H9 (cell line): ENCODE data around the gene NEIL1. TPM values are rescaled to one million over a fixed set of nuclear protein-coding genes. Genes with fewer than 3 reads are reported as not detected.

Experiments used
- DNase-seq: peaks from one replicate; pipeline ENCODE4 v3.0.0-alpha.2; 2017
- H2AFZ ChIP-seq: one replicate; pipeline ENCODE4 v1.6.1; 2013; ENCODE audit warnings: mild to moderate bottlenecking, low read length, control low read depth, moderate library complexity
- H2AK5ac ChIP-seq: 2 replicates; pipeline ENCODE4 v1.6.1; 2013; ENCODE audit warnings: low read length, control low read depth, mixed read lengths; ENCODE audit not compliant: insufficient read length
- H2BK120ac ChIP-seq: one replicate; pipeline ENCODE4 v1.6.1; 2013; ENCODE audit warnings: low read depth, mild to moderate bottlenecking, low read length, control low read depth, inconsistent platforms; ENCODE audit not compliant: poor library complexity, severe bottlenecking
- H2BK12ac ChIP-seq: 2 replicates; pipeline ENCODE4 v1.6.1; 2013; ENCODE audit warnings: low read length, control low read depth, mixed read lengths, low read depth; ENCODE audit not compliant: insufficient read length
- H2BK15ac ChIP-seq: 2 replicates; pipeline ENCODE4 v1.6.1; 2013; ENCODE audit warnings: low read depth, low read length, control low read depth
- H2BK20ac ChIP-seq: one replicate; pipeline ENCODE4 v1.6.1; 2013; ENCODE audit warnings: low read depth, mild to moderate bottlenecking, low read length, control low read depth, inconsistent platforms; ENCODE audit not compliant: poor library complexity, severe bottlenecking
- H2BK5ac ChIP-seq: 2 replicates; pipeline ENCODE4 v1.6.1; 2013; ENCODE audit warnings: low read length, control low read depth, mixed read lengths; ENCODE audit not compliant: insufficient read length
- H3K14ac ChIP-seq: 2 replicates; pipeline ENCODE4 v1.6.1; 2013; ENCODE audit warnings: low read length, control low read depth; ENCODE audit not compliant: insufficient read depth
- H3K18ac ChIP-seq: 2 replicates; pipeline ENCODE4 v1.6.1; 2013; ENCODE audit warnings: low read depth, mild to moderate bottlenecking, mixed read lengths, low read length, control low read depth; ENCODE audit not compliant: insufficient read length
- H3K23ac ChIP-seq: 2 replicates; pipeline ENCODE4 v1.6.1; 2013; ENCODE audit warnings: low read length, control low read depth, mixed read lengths, low read depth; ENCODE audit not compliant: insufficient read length
- H3K23me2 ChIP-seq: 2 replicates; pipeline ENCODE4 v1.6.1; 2013; ENCODE audit warnings: low read depth, mild to moderate bottlenecking, mixed read lengths, low read length, control low read depth; ENCODE audit not compliant: insufficient read length, poor library complexity, severe bottlenecking
- H3K27ac ChIP-seq: 2 replicates; pipeline ENCODE4 v1.5.1; 2013; ENCODE audit warnings: low read length, control low read depth, mixed read lengths, low read depth; ENCODE audit not compliant: insufficient read length
- H3K27me3 ChIP-seq: 2 replicates; pipeline ENCODE4 v1.6.1; 2013; ENCODE audit warnings: low read length, control low read depth, inconsistent platforms; ENCODE audit not compliant: insufficient read depth
- H3K4ac ChIP-seq: 2 replicates; pipeline ENCODE4 v1.6.1; 2013; ENCODE audit warnings: low read depth, mild to moderate bottlenecking, control low read depth, inconsistent platforms, low read length, moderate library complexity
- H3K4me1 ChIP-seq: 2 replicates; pipeline ENCODE4 v1.6.1; 2013; ENCODE audit warnings: low read length, control low read depth, inconsistent platforms; ENCODE audit not compliant: insufficient read depth
- H3K4me2 ChIP-seq: 2 replicates; pipeline ENCODE4 v1.6.1; 2013; ENCODE audit warnings: low read length, control low read depth, mixed read lengths; ENCODE audit not compliant: insufficient read length, insufficient read depth
- H3K56ac ChIP-seq: 2 replicates; pipeline ENCODE4 v1.6.1; 2013; ENCODE audit warnings: low read depth, mild to moderate bottlenecking, mixed read lengths, low read length, control low read depth; ENCODE audit not compliant: insufficient read length
- H3K79me1 ChIP-seq: 2 replicates; pipeline ENCODE4 v1.6.1; 2013; ENCODE audit warnings: low read depth, mild to moderate bottlenecking, moderate library complexity, low read length, control low read depth, inconsistent platforms; ENCODE audit not compliant: insufficient read depth, poor library complexity, severe bottlenecking
- H3K79me2 ChIP-seq: 2 replicates; pipeline ENCODE4 v1.6.1; 2013; ENCODE audit warnings: low read length, control low read depth, inconsistent platforms; ENCODE audit not compliant: insufficient read depth
- H3K9ac ChIP-seq: 2 replicates; pipeline ENCODE4 v1.6.1; 2013; ENCODE audit warnings: low read length, control low read depth, mixed read lengths; ENCODE audit not compliant: insufficient read length; ENCODE audit errors: extremely low read depth
- H3K9me3 ChIP-seq: one replicate; pipeline ENCODE4 v1.6.1; 2013; ENCODE audit warnings: low read depth, low read length, inconsistent platforms; ENCODE audit not compliant: control insufficient read depth
- H3T11ph ChIP-seq: one replicate; pipeline ENCODE4 v1.6.1; 2013; ENCODE audit warnings: mild to moderate bottlenecking, low read length, control low read depth, inconsistent platforms
- H4K20me1 ChIP-seq: one replicate; pipeline ENCODE4 v1.6.1; 2013; ENCODE audit not compliant: control insufficient read depth, insufficient read length, insufficient read depth
- H4K5ac ChIP-seq: 2 replicates; pipeline ENCODE4 v1.6.1; 2013; ENCODE audit warnings: low read depth, mild to moderate bottlenecking, mixed read lengths, low read length, control low read depth; ENCODE audit not compliant: insufficient read length
- H4K8ac ChIP-seq: replicated peaks from 2 replicates; pipeline ENCODE4 v1.6.1; 2013; ENCODE audit warnings: low read length, control low read depth, mixed read lengths, low read depth; ENCODE audit not compliant: insufficient read length
- H4K91ac ChIP-seq: 2 replicates; pipeline ENCODE4 v1.6.1; 2013; ENCODE audit warnings: low read depth, mild to moderate bottlenecking, moderate library complexity, mixed read lengths, low read length, control low read depth; ENCODE audit not compliant: insufficient read length
- H3K27ac Mint-ChIP-seq, 3 experiments: 2 replicates in 2 of 3; 3 replicates in 1 of 3; pipeline ENCODE4 v1.8.0; 2020 to 2021; ENCODE audit warnings: mixed read lengths in 3 of 3, mild to moderate bottlenecking in 1 of 3, moderate library complexity in 1 of 3
- H3K27me3 Mint-ChIP-seq: 2 replicates; pipeline ENCODE4 v1.8.0; 2021; ENCODE audit warnings: low read depth, mild to moderate bottlenecking, moderate library complexity, mixed read lengths
- H3K36me3 Mint-ChIP-seq, 3 experiments: 2 replicates in 2 of 3; 3 replicates in 1 of 3; pipeline ENCODE4 v1.8.0; 2020 to 2021; ENCODE audit warnings: low read depth in 3 of 3, mixed read lengths in 3 of 3; ENCODE audit not compliant: insufficient read depth in 1 of 3
- H3K4me1 Mint-ChIP-seq, 2 experiments: 2 replicates each; pipeline ENCODE4 v1.8.0; 2020; ENCODE audit warnings: mixed read lengths in 2 of 2
- H3K4me3 Mint-ChIP-seq, 2 experiments: 2 replicates in 1 of 2; 3 replicates in 1 of 2; pipeline ENCODE4 v1.8.0; 2020 to 2021; ENCODE audit warnings: mild to moderate bottlenecking in 2 of 2, mixed read lengths in 2 of 2, moderate library complexity in 1 of 2
- H3K9me3 Mint-ChIP-seq, 2 experiments: 2 replicates in 1 of 2; 3 replicates in 1 of 2; pipeline ENCODE4 v1.8.0; 2020; ENCODE audit warnings: mild to moderate bottlenecking in 2 of 2, mixed read lengths in 2 of 2, moderate library complexity in 1 of 2
- CTCF ChIP-seq: fragments of 200-600 bp; sonication (generic); conservative IDR thresholded peaks from 3 replicates; pipeline ENCODE4 v1.8.0; 2021; ENCODE audit warnings: antibody characterized with exemption, mild to moderate bottlenecking
- WGBS: extraction: QIAGEN DNeasy Blood & Tissue Kit; methylation state at CpG from one replicate; pipeline ENCODE4 v1.1.7; 2013; ENCODE audit warnings: missing lambda C conversion rate, low lambda C conversion rate, mixed read lengths; ENCODE audit not compliant: insufficient read length; ENCODE audit errors: extremely low coverage; 5-methylcytosine and 5-hydroxymethylcytosine counted together
- total RNA-seq: library from RNA; stranded (reverse); gene quantifications from 2 replicates; pipeline ENCODE4 v1.2.1, GENCODE V29; 2021

NEIL1 gene
- total RNA-seq, 1 experiment from 2014 or later = 16.5 TPM

DNA sequence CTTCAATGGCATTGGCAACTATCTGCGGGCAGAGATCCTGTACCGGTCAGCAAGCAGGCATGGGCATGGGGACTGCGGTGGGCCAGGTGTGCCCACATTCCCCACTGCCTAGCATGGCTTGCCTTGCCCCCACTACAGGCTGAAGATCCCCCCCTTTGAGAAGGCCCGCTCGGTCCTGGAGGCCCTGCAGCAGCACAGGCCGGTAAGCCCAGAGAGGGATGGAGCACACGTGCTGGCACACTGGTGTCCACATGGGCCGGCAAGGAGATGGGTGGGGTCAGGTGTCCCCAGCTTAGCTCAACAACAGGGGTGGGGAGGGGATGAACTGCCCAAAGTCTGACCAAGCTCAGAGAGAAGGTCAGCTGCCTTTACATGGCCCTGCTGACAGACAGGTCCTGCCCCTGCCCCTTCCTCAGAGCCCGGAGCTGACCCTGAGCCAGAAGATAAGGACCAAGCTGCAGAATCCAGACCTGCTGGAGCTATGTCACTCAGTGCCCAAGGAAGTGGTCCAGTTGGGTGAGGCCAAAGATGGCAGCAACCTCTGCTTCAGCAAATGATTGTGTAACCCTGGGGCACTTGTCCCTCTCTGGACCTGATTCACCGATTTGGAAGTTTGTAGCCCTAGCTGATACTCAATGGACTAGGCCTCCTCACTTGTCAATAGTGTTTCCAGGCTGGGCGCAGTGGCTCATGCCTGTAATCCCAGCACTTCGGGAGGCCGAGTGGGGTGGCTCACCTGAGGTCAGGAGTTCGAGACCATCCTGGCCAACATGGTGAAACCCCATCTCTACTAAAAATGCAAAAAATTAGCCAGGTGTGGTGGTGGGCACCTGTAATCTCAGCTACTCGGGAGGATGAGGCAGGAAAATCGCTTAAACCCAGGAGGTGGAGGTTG lies 5.6 kb downstream of the NEIL1 start:
- Histone ChIP-seq H3K9me3 (no peaks in the 10 kb centered on the region), H2AFZ (no peak overlapping the region), H3K79me1 (no peaks in the 10 kb centered on the region), H2AK5ac (no peak overlapping the region), H3K79me2 (no peaks in the 10 kb centered on the region), H3K27ac (no peak overlapping the region), H4K5ac (no peak overlapping the region), H3K56ac (no peak overlapping the region), H2BK15ac (no peak overlapping the region), H2BK12ac (no peak overlapping the region), H2BK120ac (no peak overlapping the region), H3K23ac (no peak overlapping the region), H4K8ac (no peak overlapping the region), H2BK5ac (no peak overlapping the region), H2BK20ac (no peak overlapping the region), H3K18ac (no peak overlapping the region), H3K14ac (no peak overlapping the region), H3K4me1 (no peaks in the 10 kb centered on the region), H3K9ac (no peak overlapping the region), H3K4me2 (no peak overlapping the region), H3K23me2 (peaks cover 6% of the 10 kb centered on the region), H4K91ac (no peak overlapping the region), H3K4ac (no peak overlapping the region), H3T11ph (no peak overlapping the region), H4K20me1 (no peaks in the 10 kb centered on the region), H3K27me3 (no peaks in the 10 kb centered on the region; the same call in 1 of the 2 replicates)
- Mint-ChIP-seq H3K36me3 (peaks cover 9 to 16% (median 10%) of the 10 kb centered on the region in 3 experiments; a peak in 6 of 7 replicates), H3K27ac (no peak overlapping the region), H3K4me1 (peaks cover 5 to 6% of the 10 kb centered on the region in 2 experiments), H3K27me3 (peaks cover 12% of the 10 kb centered on the region), H3K4me3 (no peak overlapping the region), H3K9me3 (no peaks in the 10 kb centered on the region)
- no CpG with 5 or more reads among the region's 16 CpGs for WGBS
- no peak for TF ChIP-seq CTCF
- no peak for DNase-seq
